Astrocyte of the spinal cord (primary cell): ENCODE results near the gene SATB1.

Experiments used
- DNase-seq: peaks from one replicate; pipeline ENCODE4 v3.0.0; 2011; ENCODE audit warnings: low read depth, low spot score
- H3K4me3 ChIP-seq: 2 replicates; pipeline ENCODE4 v1.5.1; 2011; ENCODE audit warnings: low read depth, mild to moderate bottlenecking, low read length, moderate library complexity
- in situ Hi-C: cut with HindIII; loops from 2 replicates; pipeline ENCODE4 v1.10.0; 2017; ENCODE audit warnings: low sequenced_read_pairs
- TF ChIP-seq, protein P1 (sequence below): IDR thresholded peaks from 2 replicates; pipeline ENCODE4 v1.5.1; 2012; ENCODE audit warnings: low read depth, mild to moderate bottlenecking, low read length, inconsistent platforms

SATB1 gene

GRCh38 chr3:18369551-18370185 lies 55.5 kb downstream of the SATB1 start:
- TF ChIP-seq, protein P1, sequence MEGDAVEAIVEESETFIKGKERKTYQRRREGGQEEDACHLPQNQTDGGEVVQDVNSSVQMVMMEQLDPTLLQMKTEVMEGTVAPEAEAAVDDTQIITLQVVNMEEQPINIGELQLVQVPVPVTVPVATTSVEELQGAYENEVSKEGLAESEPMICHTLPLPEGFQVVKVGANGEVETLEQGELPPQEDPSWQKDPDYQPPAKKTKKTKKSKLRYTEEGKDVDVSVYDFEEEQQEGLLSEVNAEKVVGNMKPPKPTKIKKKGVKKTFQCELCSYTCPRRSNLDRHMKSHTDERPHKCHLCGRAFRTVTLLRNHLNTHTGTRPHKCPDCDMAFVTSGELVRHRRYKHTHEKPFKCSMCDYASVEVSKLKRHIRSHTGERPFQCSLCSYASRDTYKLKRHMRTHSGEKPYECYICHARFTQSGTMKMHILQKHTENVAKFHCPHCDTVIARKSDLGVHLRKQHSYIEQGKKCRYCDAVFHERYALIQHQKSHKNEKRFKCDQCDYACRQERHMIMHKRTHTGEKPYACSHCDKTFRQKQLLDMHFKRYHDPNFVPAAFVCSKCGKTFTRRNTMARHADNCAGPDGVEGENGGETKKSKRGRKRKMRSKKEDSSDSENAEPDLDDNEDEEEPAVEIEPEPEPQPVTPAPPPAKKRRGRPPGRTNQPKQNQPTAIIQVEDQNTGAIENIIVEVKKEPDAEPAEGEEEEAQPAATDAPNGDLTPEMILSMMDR = no peak
- in situ Hi-C loops = no loop called here
- H3K4me3 ChIP-seq = no peak overlapping the region
- DNase-seq = no peak

DNA sequence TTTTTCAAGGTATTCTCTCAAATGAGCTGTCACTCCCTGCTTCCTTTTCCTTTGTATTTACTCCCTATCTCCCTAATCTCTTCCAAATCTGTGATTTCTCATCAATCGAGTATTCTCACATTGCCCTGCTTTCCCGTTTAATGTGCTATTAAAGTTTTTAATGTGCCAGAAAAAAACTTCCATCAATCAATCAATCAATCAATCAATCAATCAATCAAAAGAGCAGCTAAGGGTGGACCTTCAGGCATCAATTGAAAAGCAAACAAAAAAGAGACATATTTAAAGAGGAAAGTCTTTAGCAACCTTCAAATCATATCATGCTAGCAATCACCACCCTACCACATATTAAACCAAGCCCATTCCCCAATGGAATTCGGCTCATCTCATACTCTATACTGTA lies 58.9 kb downstream of the SATB1 start:
- TF ChIP-seq, protein P1 = no peak
- in situ Hi-C loops = no loop called here
- DNase-seq = no peak
- H3K4me3 ChIP-seq = no peak overlapping the region

- no peak overlapping the region for H3K4me3 ChIP-seq
- no peak for DNase-seq
- in situ Hi-C loops = no loop called here
- TF ChIP-seq, protein P1 = no peak
These were observed 61.8 kb downstream of the SATB1 start for GRCh38 chr3:18363338-18363737.

DNA sequence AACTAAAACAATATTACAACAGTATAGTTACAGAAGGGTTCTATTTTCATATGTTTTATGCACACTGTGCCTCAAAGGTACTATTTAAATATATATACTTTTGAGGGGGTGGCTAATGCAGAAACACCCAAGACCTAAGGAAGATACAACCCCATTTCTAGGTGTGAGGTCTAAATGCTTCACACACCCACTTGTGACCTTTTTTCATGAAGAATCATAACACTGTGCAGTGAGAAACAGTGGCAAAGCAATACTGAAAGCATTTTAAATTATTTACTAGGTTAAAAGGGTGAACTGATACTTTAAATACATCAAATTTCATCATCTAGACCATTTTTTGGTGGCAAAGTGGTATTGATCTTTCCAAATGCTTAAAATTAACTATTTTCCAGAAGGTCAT lies 67.4 kb downstream of the SATB1 start:
- DNase-seq = no peak
- TF ChIP-seq, protein P1 = no peak
- in situ Hi-C loops = no loop called here
- H3K4me3 ChIP-seq = no peak overlapping the region

- H3K4me3 ChIP-seq = no peak overlapping the region
- in situ Hi-C loops = no loop called here
- TF ChIP-seq, protein P1 = no peak
- DNase-seq = no peak
These were observed 69.3 kb downstream of the SATB1 start for GRCh38 chr3:18355832-18356231.

DNA sequence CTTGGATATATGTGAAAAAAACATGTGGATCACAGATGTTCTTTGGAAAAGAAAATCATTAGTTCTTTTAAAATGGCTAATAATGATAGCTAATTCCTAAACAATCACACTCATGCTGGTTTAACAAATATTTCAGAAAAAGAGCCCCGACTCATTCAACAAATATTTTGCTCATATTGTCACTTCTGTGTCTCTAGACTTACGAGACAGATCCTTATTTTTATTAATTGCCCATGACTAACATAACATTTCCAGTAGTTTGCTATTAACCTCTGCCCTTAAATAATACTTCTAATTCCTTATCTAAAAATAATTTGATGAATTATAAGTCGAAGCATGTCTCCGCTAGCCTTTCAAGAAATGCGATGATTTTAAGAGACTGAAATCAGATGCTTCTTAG lies 70.4 kb downstream of the SATB1 start:
- in situ Hi-C loops = no loop called here
- H3K4me3 ChIP-seq = no peak overlapping the region
- no peak for DNase-seq
- TF ChIP-seq, protein P1 = no peak
